Mesothelial cell of epicardium (in vitro differentiated cells): ENCODE data around the gene IL17C. TPM values are rescaled to one million over a fixed set of nuclear protein-coding genes. Genes with fewer than 3 reads are reported as not detected.

Experiments
- DNase-seq, 2 experiments: peaks; one replicate each; pipeline ENCODE4 v3.0.0; 2021; ENCODE audit warnings: low spot score in 2 of 2; ENCODE audit not compliant: unreplicated experiment in 2 of 2
- H3K27ac Mint-ChIP-seq: 2 replicates; pipeline ENCODE4 v1.8.0; 2021; ENCODE audit warnings: mixed read lengths
- H3K27me3 Mint-ChIP-seq: 2 replicates; pipeline ENCODE4 v1.8.0; 2021; ENCODE audit warnings: low read depth, mixed read lengths
- H3K36me3 Mint-ChIP-seq: 2 replicates; pipeline ENCODE4 v1.8.0; 2021; ENCODE audit warnings: mixed read lengths
- H3K4me1 Mint-ChIP-seq: 2 replicates; pipeline ENCODE4 v1.8.0; 2021; ENCODE audit warnings: mixed read lengths
- H3K4me3 Mint-ChIP-seq: 2 replicates; pipeline ENCODE4 v1.8.0; 2021; ENCODE audit warnings: mild to moderate bottlenecking, moderate library complexity, mixed read lengths
- H3K9me3 Mint-ChIP-seq: 2 replicates; pipeline ENCODE4 v1.8.0; 2021; ENCODE audit warnings: mixed read lengths
- total RNA-seq: library from RNA; stranded (reverse); gene quantifications from 3 replicates; pipeline ENCODE4 v1.2.1, GENCODE V29; 2021
- TF ChIP-seq, protein P1 (sequence below): fragments of 200-600 bp; sonication (generic); IDR thresholded peaks from one replicate; pipeline ENCODE4 v1.5.0; 2021; ENCODE audit warnings: antibody characterized with exemption; ENCODE audit not compliant: unreplicated experiment

The IL17C gene
- total RNA-seq, 1 donor from 2014 or later: not detected

DNA sequence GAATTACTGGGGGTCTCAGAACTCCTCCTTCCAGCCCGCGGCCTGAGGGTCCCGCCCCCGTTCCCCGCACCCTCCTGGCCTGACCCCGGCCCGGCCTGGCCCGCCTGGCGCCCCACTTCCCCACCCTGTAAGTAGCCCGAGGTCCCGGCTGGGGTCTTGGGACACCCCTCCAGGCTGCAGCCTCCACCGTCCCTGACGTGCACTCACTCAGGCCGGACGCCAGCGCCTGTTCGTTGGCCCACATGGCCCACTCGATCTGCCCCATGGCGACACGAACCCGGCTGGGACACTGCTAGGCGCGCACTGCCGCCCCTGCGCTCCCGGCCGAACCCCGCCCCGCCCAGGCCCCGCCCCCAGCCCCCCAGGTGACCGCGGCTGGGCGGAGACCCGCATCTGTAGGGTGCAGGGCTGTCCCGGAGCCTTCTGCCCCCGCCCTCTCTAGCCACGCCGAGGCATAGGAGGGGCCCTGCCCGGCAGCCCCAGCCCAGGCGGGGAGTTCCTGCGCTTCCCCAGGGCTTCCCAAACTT lies 12.4 kb downstream of the IL17C start, which contains the start of gene CYBA:
CYBA (minus strand) TSS at position 305 of the 527 bp plus-strand sequence; CDS start at position 265, 40 bp downstream.
- H3K27ac Mint-ChIP-seq: peak within 1 kb of the TSS; percentile 43
- peak in 1 of 2 experiments; percentile 53 for DNase-seq

DNA sequence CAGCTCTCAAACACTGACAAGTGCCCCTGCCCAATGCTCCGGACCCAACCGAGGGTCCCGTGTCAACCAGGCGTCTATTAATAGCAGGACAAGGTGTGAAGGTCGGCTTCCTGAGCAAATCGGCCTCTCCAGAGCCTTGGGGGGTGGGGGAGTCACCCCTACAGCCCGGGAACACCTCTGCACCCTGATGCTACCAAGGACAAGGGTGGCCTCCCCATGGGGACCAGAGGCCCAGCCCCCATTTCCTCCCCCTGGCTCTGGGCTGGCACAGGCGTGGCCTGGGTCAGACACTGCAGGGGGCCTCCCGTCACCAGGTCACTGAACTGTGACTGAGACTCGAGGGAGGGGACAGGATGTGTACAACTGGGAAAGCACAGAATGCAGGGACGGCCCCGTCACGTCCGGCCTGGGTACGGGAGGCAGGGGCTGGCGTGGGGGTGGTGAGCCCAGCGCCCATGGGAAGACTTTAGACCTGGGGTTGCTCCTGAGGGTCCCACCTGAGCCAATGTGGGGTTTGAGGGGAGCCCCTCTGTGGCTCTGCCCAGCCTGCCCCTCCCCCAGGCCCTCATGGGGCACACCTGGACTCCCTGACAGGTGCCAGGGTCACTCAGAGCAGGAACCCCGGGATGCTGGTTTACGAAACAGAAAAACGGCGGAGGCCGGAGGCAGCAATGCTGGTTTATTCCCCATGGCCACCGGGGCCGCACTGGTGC lies 13.1 kb downstream of the IL17C start:
- Mint-ChIP-seq H3K4me1 (peaks cover 10% of the 10 kb centered on the region), H3K36me3 (peaks cover 5% of the 10 kb centered on the region), H3K27me3 (no peaks in the 10 kb centered on the region), H3K4me3 (peak overlapping the region; percentile 82), H3K9me3 (no peaks in the 10 kb centered on the region), H3K27ac (no peak overlapping the region)
- TF ChIP-seq, protein P1, sequence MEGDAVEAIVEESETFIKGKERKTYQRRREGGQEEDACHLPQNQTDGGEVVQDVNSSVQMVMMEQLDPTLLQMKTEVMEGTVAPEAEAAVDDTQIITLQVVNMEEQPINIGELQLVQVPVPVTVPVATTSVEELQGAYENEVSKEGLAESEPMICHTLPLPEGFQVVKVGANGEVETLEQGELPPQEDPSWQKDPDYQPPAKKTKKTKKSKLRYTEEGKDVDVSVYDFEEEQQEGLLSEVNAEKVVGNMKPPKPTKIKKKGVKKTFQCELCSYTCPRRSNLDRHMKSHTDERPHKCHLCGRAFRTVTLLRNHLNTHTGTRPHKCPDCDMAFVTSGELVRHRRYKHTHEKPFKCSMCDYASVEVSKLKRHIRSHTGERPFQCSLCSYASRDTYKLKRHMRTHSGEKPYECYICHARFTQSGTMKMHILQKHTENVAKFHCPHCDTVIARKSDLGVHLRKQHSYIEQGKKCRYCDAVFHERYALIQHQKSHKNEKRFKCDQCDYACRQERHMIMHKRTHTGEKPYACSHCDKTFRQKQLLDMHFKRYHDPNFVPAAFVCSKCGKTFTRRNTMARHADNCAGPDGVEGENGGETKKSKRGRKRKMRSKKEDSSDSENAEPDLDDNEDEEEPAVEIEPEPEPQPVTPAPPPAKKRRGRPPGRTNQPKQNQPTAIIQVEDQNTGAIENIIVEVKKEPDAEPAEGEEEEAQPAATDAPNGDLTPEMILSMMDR: no peak
- no peak for DNase-seq

More for the DNA sequence above, 12.4 kb downstream of the IL17C start, which contains the start of gene CYBA:
- peak within 1 kb of the TSS; percentile 82 for H3K4me3 Mint-ChIP-seq
- peaks cover 10% of the 10 kb centered on the region for H3K4me1 Mint-ChIP-seq
- no peaks in the 10 kb centered on the region for H3K9me3 Mint-ChIP-seq
- TF ChIP-seq, protein P1: no peak
- peaks cover 5% of the 10 kb centered on the region for H3K36me3 Mint-ChIP-seq
- H3K27me3 Mint-ChIP-seq: no peaks in the 10 kb centered on the region

- Mint-ChIP-seq H3K27ac (no peak overlapping the region), H3K27me3 (no peaks in the 10 kb centered on the region), H3K9me3 (no peaks in the 10 kb centered on the region), H3K36me3 (peaks cover 7% of the 10 kb centered on the region), H3K4me1 (peaks cover 10% of the 10 kb centered on the region), H3K4me3 (peak overlapping the region; percentile 30)
- TF ChIP-seq, protein P1: no peak
- no peak for DNase-seq
Observed at GRCh38 chr16:88651989-88652761, 13.8 kb downstream of the IL17C start.

- TF ChIP-seq, protein P1: no peak
- peaks cover 10% of the 10 kb centered on the region for H3K4me1 Mint-ChIP-seq
- no peak for DNase-seq
- no peak overlapping the region for H3K27ac Mint-ChIP-seq
- no peaks in the 10 kb centered on the region for H3K9me3 Mint-ChIP-seq
- H3K4me3 Mint-ChIP-seq: no peak overlapping the region
- H3K27me3 Mint-ChIP-seq: no peaks in the 10 kb centered on the region
- peaks cover 7% of the 10 kb centered on the region for H3K36me3 Mint-ChIP-seq
Observed at GRCh38 chr16:88652762-88653063, 14.3 kb downstream of the IL17C start.

DNA sequence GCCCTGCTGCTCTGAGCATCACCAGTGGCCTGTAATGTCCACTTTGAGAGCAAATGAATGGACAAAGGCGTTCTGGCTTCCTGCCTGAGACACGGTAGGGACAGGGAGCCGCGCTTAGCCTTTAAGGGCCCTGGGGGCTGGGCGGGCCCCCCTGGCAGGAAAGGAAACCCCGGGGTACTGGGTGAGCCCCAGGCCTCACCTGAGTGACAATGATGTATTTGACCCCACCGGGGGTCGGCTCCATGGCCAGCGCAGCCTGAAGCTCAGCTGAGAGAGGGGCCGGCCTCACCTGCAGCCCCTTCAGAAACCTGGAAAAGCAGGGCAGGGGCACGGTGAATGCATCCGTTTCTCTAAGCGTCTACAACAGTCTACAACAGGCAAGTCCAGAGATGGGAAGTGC lies 14.7 kb downstream of the IL17C start:
- H3K9me3 Mint-ChIP-seq: no peaks in the 10 kb centered on the region
- no peak overlapping the region for H3K4me3 Mint-ChIP-seq
- peaks cover 7% of the 10 kb centered on the region for H3K36me3 Mint-ChIP-seq
- TF ChIP-seq, protein P1: no peak
- H3K27ac Mint-ChIP-seq: no peak overlapping the region
- no peaks in the 10 kb centered on the region for H3K27me3 Mint-ChIP-seq
- peaks cover 10% of the 10 kb centered on the region for H3K4me1 Mint-ChIP-seq
- DNase-seq: no peak
